ENCODE measurements around the gene GPR146. TPM values are rescaled to one million over a fixed set of nuclear protein-coding genes. Genes with fewer than 3 reads are reported as not detected.

GPR146 gene
- total and polyA plus RNA-seq, 9 of the 15 experiments (the other 6 are each of a cell fraction or from before 2014, with no cell fraction given) = 0.22 to 3.6 (median 0.64) TPM; not detected in 2

DNA sequence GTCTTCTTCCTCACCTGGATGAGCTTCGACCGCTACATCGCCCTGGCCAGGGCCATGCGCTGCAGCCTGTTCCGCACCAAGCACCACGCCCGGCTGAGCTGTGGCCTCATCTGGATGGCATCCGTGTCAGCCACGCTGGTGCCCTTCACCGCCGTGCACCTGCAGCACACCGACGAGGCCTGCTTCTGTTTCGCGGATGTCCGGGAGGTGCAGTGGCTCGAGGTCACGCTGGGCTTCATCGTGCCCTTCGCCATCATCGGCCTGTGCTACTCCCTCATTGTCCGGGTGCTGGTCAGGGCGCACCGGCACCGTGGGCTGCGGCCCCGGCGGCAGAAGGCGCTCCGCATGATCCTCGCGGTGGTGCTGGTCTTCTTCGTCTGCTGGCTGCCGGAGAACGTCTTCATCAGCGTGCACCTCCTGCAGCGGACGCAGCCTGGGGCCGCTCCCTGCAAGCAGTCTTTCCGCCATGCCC lies 47.9 kb downstream of the GPR146 start:
- no peak for DNase-seq (ENCODE audit: extremely low read depth in 1 of 4, low spot score in 3 of 4)
- ChIA-PET CTCF (ENCODE audit: low intra/inter-chr PET ratio) (no interaction called here), POLR2A (no interaction called here)
- Histone ChIP-seq H3K27ac (ENCODE audit: extremely low read depth, low read depth, low read length) (no peak overlapping the region), H3K27me3 (ENCODE audit: control insufficient read depth in 2 of 2, insufficient read depth in 2 of 2, low read length in 2 of 2) (no peaks in the 10 kb centered on the region), H4K20me1 (replicated peaks; ENCODE audit: control insufficient read depth, insufficient read depth, low read length) (peaks cover 18% of the 10 kb centered on the region), H3K9me1 (ENCODE audit: control insufficient read depth, insufficient read depth, low read length) (no peaks in the 10 kb centered on the region), H3K36me3 (ENCODE audit: control insufficient read depth, insufficient read depth, low read length) (peaks cover 4% of the 10 kb centered on the region; the same call in 2 of the 3 replicates), H3K4me2 (ENCODE audit: insufficient read depth, low read length) (no peak overlapping the region), H3K4me1 (replicated peaks in 1 of 2; ENCODE audit: control insufficient read depth in 2 of 2, insufficient read depth in 2 of 2, low read length in 2 of 2) (peaks cover 7 to 56% of the 10 kb centered on the region in 2 experiments; a peak in 4 of 5 replicates), H3K9ac (ENCODE audit: insufficient read depth in 1 of 2, low read depth in 2 of 2, low read length in 2 of 2) (no peak overlapping the region; a peak in 1 of 4 replicates), H3K79me2 (ENCODE audit: control insufficient read depth, insufficient read depth, low read length) (peaks cover 2% of the 10 kb centered on the region; the same call in 1 of the 3 replicates), H2AFZ (ENCODE audit: low read depth, low read length) (no peak overlapping the region), H3K9me3 (replicated peaks; ENCODE audit: control insufficient read depth, insufficient read depth, low read depth, low read length) (no peaks in the 10 kb centered on the region), H3K4me3 (no peak overlapping the region)
- TF ChIP-seq CBX1 (IDR thresholded peaks at IDR 0.05; ENCODE audit: low read depth) (no peak), ZNF175 (CRISPR knock-in tag; IDR thresholded peaks at IDR 0.05; ENCODE audit: low read depth) (no peak), CHD2 (IDR thresholded peaks at IDR 0.05; ENCODE audit: low read depth, low read length) (no peak), HNRNPK (IDR thresholded peaks at IDR 0.05; ENCODE audit: low read depth, low read length, poor library complexity, severe bottlenecking) (no peak), NELFE (IDR thresholded peaks at IDR 0.05; ENCODE audit: insufficient read depth, insufficient read length) (no peak), FIP1L1 (IDR thresholded peaks at IDR 0.05; ENCODE audit: low read depth, low read length, poor library complexity, severe bottlenecking) (no peak), SMARCB1 (IDR thresholded peaks at IDR 0.05; ENCODE audit: insufficient read length, low read depth) (no peak), ZNF76 (CRISPR knock-in tag; IDR thresholded peaks at IDR 0.05; ENCODE audit: borderline replicate concordance) (no peak), EGR1 (conservative IDR thresholded peaks at IDR 0.05) (no peak), NUFIP1 (IDR thresholded peaks at IDR 0.05; ENCODE audit: partially characterized antibody) (no peak), ZNF436 (CRISPR knock-in tag; IDR thresholded peaks at IDR 0.05) (no peak), ARNT (IDR thresholded peaks at IDR 0.05) (no peak), FUS (optimal IDR thresholded peaks at IDR 0.05; ENCODE audit: low read depth, low read length) (no peak)
- TF ChIP-seq, protein P1, sequence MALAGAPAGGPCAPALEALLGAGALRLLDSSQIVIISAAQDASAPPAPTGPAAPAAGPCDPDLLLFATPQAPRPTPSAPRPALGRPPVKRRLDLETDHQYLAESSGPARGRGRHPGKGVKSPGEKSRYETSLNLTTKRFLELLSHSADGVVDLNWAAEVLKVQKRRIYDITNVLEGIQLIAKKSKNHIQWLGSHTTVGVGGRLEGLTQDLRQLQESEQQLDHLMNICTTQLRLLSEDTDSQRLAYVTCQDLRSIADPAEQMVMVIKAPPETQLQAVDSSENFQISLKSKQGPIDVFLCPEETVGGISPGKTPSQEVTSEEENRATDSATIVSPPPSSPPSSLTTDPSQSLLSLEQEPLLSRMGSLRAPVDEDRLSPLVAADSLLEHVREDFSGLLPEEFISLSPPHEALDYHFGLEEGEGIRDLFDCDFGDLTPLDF (CRISPR knock-in tag; IDR thresholded peaks at IDR 0.05) = no peak
- TF ChIP-seq, protein P2, sequence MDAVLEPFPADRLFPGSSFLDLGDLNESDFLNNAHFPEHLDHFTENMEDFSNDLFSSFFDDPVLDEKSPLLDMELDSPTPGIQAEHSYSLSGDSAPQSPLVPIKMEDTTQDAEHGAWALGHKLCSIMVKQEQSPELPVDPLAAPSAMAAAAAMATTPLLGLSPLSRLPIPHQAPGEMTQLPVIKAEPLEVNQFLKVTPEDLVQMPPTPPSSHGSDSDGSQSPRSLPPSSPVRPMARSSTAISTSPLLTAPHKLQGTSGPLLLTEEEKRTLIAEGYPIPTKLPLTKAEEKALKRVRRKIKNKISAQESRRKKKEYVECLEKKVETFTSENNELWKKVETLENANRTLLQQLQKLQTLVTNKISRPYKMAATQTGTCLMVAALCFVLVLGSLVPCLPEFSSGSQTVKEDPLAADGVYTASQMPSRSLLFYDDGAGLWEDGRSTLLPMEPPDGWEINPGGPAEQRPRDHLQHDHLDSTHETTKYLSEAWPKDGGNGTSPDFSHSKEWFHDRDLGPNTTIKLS (IDR thresholded peaks at IDR 0.05; ENCODE audit: borderline replicate concordance, low read depth) = no peak
- TF ChIP-seq, protein P3, sequence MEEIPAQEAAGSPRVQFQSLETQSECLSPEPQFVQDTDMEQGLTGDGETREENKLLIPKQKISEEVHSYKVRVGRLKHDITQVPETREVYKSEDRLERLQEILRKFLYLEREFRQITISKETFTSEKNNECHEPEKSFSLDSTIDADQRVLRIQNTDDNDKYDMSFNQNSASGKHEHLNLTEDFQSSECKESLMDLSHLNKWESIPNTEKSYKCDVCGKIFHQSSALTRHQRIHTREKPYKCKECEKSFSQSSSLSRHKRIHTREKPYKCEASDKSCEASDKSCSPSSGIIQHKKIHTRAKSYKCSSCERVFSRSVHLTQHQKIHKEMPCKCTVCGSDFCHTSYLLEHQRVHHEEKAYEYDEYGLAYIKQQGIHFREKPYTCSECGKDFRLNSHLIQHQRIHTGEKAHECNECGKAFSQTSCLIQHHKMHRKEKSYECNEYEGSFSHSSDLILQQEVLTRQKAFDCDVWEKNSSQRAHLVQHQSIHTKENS (CRISPR knock-in tag; IDR thresholded peaks at IDR 0.05) = no peak
- no peak for ATAC-seq
- BruUV-seq (replicated peaks) = no TSS peak
- FAIRE-seq = no peak
- 96% methylated on average over 35 of the region's 40 CpGs for WGBS (ENCODE audit: insufficient coverage, low coverage, missing lambda C conversion rate)
- in situ Hi-C loops (cut with MboI) (no loop called here), intact Hi-C loops (cut with micrococcal nuclease) (no loop called here)
